ENCODE results near the gene PRCC. TPM values are rescaled to one million over a fixed set of nuclear protein-coding genes. Genes with fewer than 3 reads are reported as not detected.

PRCC gene
- total RNA-seq, 4 donors from 2014 or later = 21.2 to 43.6 (median 38.7) TPM

DNA sequence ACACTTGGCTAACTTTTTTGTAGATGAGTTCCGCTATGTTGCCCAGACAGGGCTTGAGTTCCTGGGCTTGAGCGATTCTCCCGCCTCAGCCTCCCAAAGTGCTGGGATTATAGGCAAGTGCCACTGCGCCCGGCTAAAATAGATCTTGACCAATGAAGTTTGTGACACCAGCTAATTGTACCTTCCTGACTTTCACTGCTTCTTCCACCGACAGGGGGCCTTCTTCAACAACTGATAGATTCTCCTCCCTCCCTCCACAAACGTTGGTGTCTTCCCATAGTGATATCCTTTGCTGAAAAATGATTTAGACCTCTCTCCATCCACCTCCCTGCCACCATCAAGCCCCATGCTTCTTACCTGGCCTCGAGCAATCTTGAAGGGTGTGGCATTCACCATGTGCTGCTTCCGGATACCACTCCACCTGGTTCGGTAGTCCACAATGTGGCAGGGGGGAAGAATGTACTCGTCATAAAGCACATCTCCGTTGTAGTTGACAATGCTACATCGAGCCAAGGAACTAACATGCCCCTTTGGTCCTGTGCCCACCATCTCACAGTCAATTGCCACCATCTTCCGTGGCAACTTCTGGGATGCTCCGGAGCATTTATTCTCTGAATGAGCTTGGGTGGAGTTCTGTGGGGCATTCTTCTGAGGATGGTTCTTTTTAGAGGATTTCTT, 40.6 kb upstream of the PRCC start:
- TF ChIP-seq POLR2A (IDR thresholded peaks at IDR 0.05; ENCODE audit: low read depth) = no peak
- TF ChIP-seq, protein P1, sequence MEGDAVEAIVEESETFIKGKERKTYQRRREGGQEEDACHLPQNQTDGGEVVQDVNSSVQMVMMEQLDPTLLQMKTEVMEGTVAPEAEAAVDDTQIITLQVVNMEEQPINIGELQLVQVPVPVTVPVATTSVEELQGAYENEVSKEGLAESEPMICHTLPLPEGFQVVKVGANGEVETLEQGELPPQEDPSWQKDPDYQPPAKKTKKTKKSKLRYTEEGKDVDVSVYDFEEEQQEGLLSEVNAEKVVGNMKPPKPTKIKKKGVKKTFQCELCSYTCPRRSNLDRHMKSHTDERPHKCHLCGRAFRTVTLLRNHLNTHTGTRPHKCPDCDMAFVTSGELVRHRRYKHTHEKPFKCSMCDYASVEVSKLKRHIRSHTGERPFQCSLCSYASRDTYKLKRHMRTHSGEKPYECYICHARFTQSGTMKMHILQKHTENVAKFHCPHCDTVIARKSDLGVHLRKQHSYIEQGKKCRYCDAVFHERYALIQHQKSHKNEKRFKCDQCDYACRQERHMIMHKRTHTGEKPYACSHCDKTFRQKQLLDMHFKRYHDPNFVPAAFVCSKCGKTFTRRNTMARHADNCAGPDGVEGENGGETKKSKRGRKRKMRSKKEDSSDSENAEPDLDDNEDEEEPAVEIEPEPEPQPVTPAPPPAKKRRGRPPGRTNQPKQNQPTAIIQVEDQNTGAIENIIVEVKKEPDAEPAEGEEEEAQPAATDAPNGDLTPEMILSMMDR (IDR thresholded peaks at IDR 0.05) = peak in 2 of 3 experiments; percentile 38 to 39
- 52% methylated on average over 15 of the region's 15 CpGs for WGBS
- Histone ChIP-seq H3K4me1 (peaks cover 41 to 63% (median 60%) of the 10 kb centered on the region in 4 donors), H3K27ac (replicated peaks in 1 of 4) (peak overlapping the region in 2 of 4 donors; percentile 57 to 94), H3K4me3 (peak overlapping the region; percentile 70 to 79 (median 74)), H3K27me3 (no peaks in the 10 kb centered on the region), H3K9me3 (no peaks in the 10 kb centered on the region), H3K36me3 (peaks cover 21 to 46% (median 31%) of the 10 kb centered on the region in 4 donors)
- no peak for DNase-seq (ENCODE audit: extremely low spot score)
- intact Hi-C loops (cut with DNase I) = no loop called here

DNA sequence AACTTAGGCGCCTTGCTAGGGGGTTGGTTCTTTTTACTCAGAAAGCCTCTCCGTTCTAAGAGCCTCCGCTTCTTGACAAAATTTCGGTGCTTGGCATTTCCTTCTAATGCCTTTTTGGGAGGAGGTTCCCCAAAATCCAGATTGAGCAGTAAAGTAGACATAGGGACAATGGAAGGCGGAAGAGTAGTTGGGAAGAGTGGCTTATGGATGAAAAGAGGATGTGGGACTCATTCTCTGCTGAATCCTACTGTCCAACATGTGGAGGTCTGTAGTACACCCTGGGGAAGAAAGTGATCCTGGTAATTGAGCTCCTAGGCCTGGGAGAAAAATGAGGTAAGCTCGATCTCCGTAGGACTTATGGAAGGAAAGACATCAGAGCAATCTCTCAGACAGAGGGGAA, 39.8 kb upstream of the PRCC start:
- intact Hi-C loops (cut with DNase I) = no loop called here
- Histone ChIP-seq H3K9me3 (no peaks in the 10 kb centered on the region), H3K27ac (replicated peaks in 1 of 4) (peak overlapping the region; percentile 93 to 98 (median 94)), H3K36me3 (peaks cover 25 to 46% (median 30%) of the 10 kb centered on the region in 4 donors), H3K27me3 (no peaks in the 10 kb centered on the region), H3K4me3 (peak overlapping the region; percentile 70 to 79 (median 74)), H3K4me1 (peaks cover 41 to 63% (median 60%) of the 10 kb centered on the region in 4 donors)
- 54% methylated on average over 7 of the region's 7 CpGs for WGBS
- DNase-seq (ENCODE audit: extremely low spot score) = no peak
- TF ChIP-seq EP300 (IDR thresholded peaks at IDR 0.05) = no peak
- no peak for TF ChIP-seq POLR2A (IDR thresholded peaks at IDR 0.05; ENCODE audit: low read depth)
- no peak for TF ChIP-seq POLR2AphosphoS5 (IDR thresholded peaks at IDR 0.05)
- TF ChIP-seq, protein P1 (IDR thresholded peaks at IDR 0.05) = no peak

DNA sequence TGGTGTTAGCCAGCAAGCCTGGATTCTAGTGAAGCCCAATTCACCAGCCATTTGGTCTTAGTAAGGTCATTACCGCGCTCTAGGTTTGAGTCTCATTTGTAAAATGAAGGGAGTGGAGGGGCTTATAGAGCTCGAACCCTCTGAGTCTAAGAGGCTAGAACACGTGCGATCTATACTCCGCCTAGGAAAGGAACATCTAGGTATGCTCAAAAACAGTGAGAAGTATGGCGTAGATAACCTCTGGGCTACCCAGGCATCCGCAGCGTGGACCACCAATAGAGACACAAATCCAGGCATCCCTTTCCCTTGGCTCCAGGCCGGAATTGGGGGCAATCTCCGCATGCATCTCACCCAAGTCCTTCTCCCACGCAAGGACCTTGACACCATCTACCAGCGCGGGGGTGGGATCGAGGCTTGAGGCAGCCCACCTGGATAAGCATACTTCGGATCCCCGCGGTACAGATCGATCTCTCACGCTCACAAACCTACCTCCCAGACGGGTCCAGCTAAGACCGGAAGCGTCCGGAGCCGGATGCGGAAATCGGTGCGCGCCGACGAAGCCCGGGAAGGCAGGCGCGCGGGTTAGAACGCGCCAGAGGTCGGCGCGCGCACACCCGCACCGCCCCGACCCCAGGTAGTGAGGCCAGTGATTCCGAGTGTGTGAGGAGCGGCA, 39.3 kb upstream of the PRCC start, which contains the start of gene METTL25B:
METTL25B (plus strand) TSS at position 544 of the 673 bp plus-strand sequence. CDS start 636 bp downstream, outside the sequence.
- DNase-seq (ENCODE audit: extremely low spot score) = peak; percentile 94
- peak within 1 kb of the TSS; percentile 93 to 98 (median 94) for H3K27ac ChIP-seq (replicated peaks in 1 of 4)
- H3K4me1 ChIP-seq = peaks cover 41 to 63% (median 60%) of the 10 kb centered on the region in 4 donors
- TF ChIP-seq EP300 (IDR thresholded peaks at IDR 0.05) (no peak), POLR2A (IDR thresholded peaks at IDR 0.05; ENCODE audit: low read depth) (peak; percentile 36), POLR2AphosphoS5 (IDR thresholded peaks at IDR 0.05) (peak in 1 of 2 donors; percentile 60)
- TF ChIP-seq, protein P1 (IDR thresholded peaks at IDR 0.05) = no peak
- H3K4me3 ChIP-seq = peak within 1 kb of the TSS; percentile 70 to 79 (median 74)
- no peaks in the 10 kb centered on the region for H3K9me3 ChIP-seq
- peaks cover 25 to 46% (median 30%) of the 10 kb centered on the region in 4 donors for H3K36me3 ChIP-seq
- H3K27me3 ChIP-seq = no peaks in the 10 kb centered on the region
- intact Hi-C loops (cut with DNase I) = loop anchor here (1.0 kb wide), 1 partner anchor 39 kb away; the partner anchor contains the start of gene PRCC
- 0% methylated on average over 9 of the region's 46 CpGs for WGBS

DNA sequence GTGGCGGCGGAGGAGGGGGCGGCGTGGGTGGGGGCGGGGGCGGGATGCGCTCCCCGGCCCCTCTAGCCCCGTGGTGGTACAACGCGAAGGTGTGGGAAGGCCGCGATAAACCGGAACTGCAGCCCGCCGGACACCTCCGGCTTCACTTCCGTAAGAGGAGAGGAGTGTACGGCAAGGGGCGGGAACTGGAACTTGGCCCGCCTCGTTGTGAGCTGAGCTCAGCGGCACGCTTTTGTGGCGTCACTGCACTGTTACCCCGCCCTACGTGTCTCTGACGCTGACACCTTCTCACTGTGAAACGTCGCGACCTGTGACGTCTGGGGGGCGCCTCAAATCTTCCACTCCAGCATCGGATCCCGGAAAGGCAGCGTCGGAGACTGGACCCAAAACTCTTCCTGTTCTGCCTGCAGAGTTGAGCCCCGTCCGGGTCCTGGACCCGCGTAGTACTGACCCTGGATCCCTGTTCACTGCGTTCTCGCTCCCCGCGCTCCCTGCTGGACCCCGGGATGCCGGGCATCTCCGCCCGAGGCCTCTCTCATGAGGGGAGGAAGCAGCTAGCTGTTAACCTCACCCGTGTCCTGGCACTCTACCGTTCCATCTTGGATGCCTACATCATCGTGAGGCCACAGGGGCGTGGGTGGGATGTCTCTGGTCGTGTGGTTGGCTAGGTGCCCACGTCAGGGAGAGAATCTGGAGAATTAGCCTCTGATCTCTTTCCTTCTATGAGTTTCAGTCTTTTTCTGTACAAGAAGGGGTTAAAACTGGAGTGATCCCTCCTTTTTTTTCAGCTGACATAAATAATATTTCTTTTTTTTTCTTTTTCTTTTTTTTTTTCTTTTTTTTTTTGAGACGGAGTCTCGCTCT, 38.5 kb upstream of the PRCC start, which contains the start of gene ISG20L2:
ISG20L2 (minus strand) TSS at position 168 of the 864 bp plus-strand sequence. CDS start 1,114 bp downstream, outside the sequence.
- Histone ChIP-seq H3K36me3 (peaks cover 27 to 46% (median 30%) of the 10 kb centered on the region in 4 donors), H3K27ac (replicated peaks in 1 of 4) (peak within 1 kb of the TSS; percentile 93 to 98 (median 94)), H3K9me3 (no peaks in the 10 kb centered on the region), H3K4me3 (peak within 1 kb of the TSS; percentile 70 to 79 (median 74)), H3K27me3 (no peaks in the 10 kb centered on the region), H3K4me1 (peaks cover 41 to 61% (median 59%) of the 10 kb centered on the region in 4 donors)
- DNase-seq (ENCODE audit: extremely low spot score) = peak; percentile 98
- intact Hi-C loops (cut with DNase I) = loop anchor here (1.0 kb wide), 2 partner anchors 11 to 38 kb away; partner anchors contain the start of gene PRCC
- WGBS = 3% methylated on average over 50 of the region's 57 CpGs
- TF ChIP-seq POLR2AphosphoS5 (IDR thresholded peaks at IDR 0.05) (peak; percentile 84 to 90), POLR2A (IDR thresholded peaks at IDR 0.05; ENCODE audit: low read depth) (peak; percentile 34)
- TF ChIP-seq, protein P1 (IDR thresholded peaks at IDR 0.05) = no peak

All from esophagus muscularis mucosa (tissue), 4 donors.